A673 (cell line): Measurements from ENCODE around the gene RXRA.

Experiments used
- CTCF ChIP-seq: fragments of 300-800, 200-600 bp; sonication (generic); conservative IDR thresholded peaks from 2 replicates; pipeline ENCODE4 v1.5.1; 2017; ENCODE audit warnings: low read depth, mild to moderate bottlenecking, antibody characterized with exemption, low read length, moderate library complexity, mixed read lengths
- EZH2 ChIP-seq: fragments of 200-600 bp; sonication (generic); IDR thresholded peaks from 2 replicates; pipeline ENCODE4 v1.6.1; 2017; ENCODE audit warnings: borderline replicate concordance, low read depth, mild to moderate bottlenecking, mixed read lengths, antibody characterized with exemption, low read length; ENCODE audit not compliant: poor library complexity, severe bottlenecking

GRCh38 chr9:134455537-134455933 lies 129.3 kb downstream of the RXRA start:
- TF ChIP-seq CTCF (no peak), EZH2 (no peak)
